A549 treated with AZD9567 at 1 μM for 4 hours (cell line): ENCODE measurements around the gene USP5. TPM values are rescaled to one million over a fixed set of nuclear protein-coding genes. Genes with fewer than 3 reads are reported as not detected.

Source experiments
- total RNA-seq: library from RNA; stranded (reverse); fragments of 200-300 nt; extraction: Qiagen RNA extraction; gene quantifications from 5 replicates; pipeline ENCODE4 v1.2.3, GENCODE V29; 2022; ENCODE audit not compliant: insufficient read depth

Gene USP5
- 72.6 to 116 TPM (median 80.7 TPM) in 5 replicates for total RNA-seq

GRCh38 chr12:6851921-6852650 lies at the start of gene USP5:
TSS of gene USP5 (plus strand) at chr12:6852150. CDS start at chr12:6852180, 30 bp downstream.

GRCh38 chr12:6821591-6822425 lies 30.1 kb upstream of the USP5 start, which contains the start of gene GPR162:
TSS of gene GPR162 (plus strand) at chr12:6821821. CDS start at chr12:6823899, 2,078 bp downstream.

GRCh38 chr12:6827982-6828780 lies 23.8 kb upstream of the USP5 start, which contains the start of gene P3H3:
TSS of gene P3H3 (plus strand) at chr12:6828407. CDS start at chr12:6828441, 34 bp downstream.

GRCh38 chr12:6840761-6841515 lies 11.0 kb upstream of the USP5 start, which contains the start of gene GNB3:
TSS of gene GNB3 (plus strand) at chr12:6840925. CDS start at chr12:6841288, 363 bp downstream.

GRCh38 chr12:6851153-6851920 lies 613 bp upstream of the USP5 start, which contains the start of gene CDCA3:
TSS of gene CDCA3 (minus strand) at chr12:6851286. CDS start at chr12:6850952, 334 bp downstream.

GRCh38 chr12:6867413-6868210 lies 15.7 kb downstream of the USP5 start, which contains the start of gene TPI1:
TSS of gene TPI1 (plus strand) at chr12:6867531. CDS start at chr12:6867567, 36 bp downstream.

GRCh38 chr12:6873094-6874014 lies 21.4 kb downstream of the USP5 start, which contains the start of gene SPSB2:
TSS of gene SPSB2 (minus strand) at chr12:6873303. CDS start at chr12:6872901, 402 bp downstream.

GRCh38 chr12:6904280-6905276 lies 52.6 kb downstream of the USP5 start, which contains the start of gene LRRC23:
TSS of gene LRRC23 (plus strand) at chr12:6904822. CDS start at chr12:6905634, 812 bp downstream.

GRCh38 chr12:6914246-6914946 lies 62.4 kb downstream of the USP5 start, which contains the start of gene ENO2:
TSS of gene ENO2 (plus strand) at chr12:6914580. CDS start at chr12:6915833, 1,253 bp downstream.

Other genes starting within 250 kb of the USP5 start
- gene CHD4, start 244.8 kb upstream of the USP5 start, total RNA-seq: 54.8 to 124 TPM (median 56.2 TPM) in 5 replicates
- gene LPAR5, start 216.2 kb upstream of the USP5 start, total RNA-seq: 0.34 to 0.88 TPM (median 0.49 TPM) in 4 of 5 replicates, not detected in the other
- 0.06 to 0.38 TPM (median 0.17 TPM) in 4 of 5 replicates, not detected in the other for gene ACRBP, start 204.7 kb upstream of the USP5 start, total RNA-seq
- gene ING4, start 189.0 kb upstream of the USP5 start, total RNA-seq: 10.1 to 16.0 TPM (median 13.2 TPM) in 5 replicates
- gene ZNF384, start 162.8 kb upstream of the USP5 start, total RNA-seq: 39.7 to 58.0 TPM (median 53.1 TPM) in 5 replicates
- 0.70 to 1.3 TPM (median 0.88 TPM) in 4 of 5 replicates, not detected in the other for gene PIANP, start 151.3 kb upstream of the USP5 start, total RNA-seq
- gene COPS7A, start 128.1 kb upstream of the USP5 start, total RNA-seq: 47.5 to 54.4 TPM (median 53.6 TPM) in 5 replicates
- 216 to 307 TPM (median 306 TPM) in 5 replicates for gene MLF2, start 99.0 kb upstream of the USP5 start, total RNA-seq
- 562 to 891 TPM (median 827 TPM) in 5 replicates for gene PTMS, start 85.8 kb upstream of the USP5 start, total RNA-seq
- gene LAG3, start 79.6 kb upstream of the USP5 start, total RNA-seq: 1.3 to 2.6 TPM (median 1.8 TPM) in 4 of 5 replicates, not detected in the other
- not detected in 5 replicates for gene CD4, start 62.6 kb upstream of the USP5 start, total RNA-seq
- 0.26 to 0.77 TPM (median 0.49 TPM) in 4 of 5 replicates, not detected in the other for gene GPR162, start 30.3 kb upstream of the USP5 start, total RNA-seq
- 25.6 to 33.1 TPM (median 27.2 TPM) in 5 replicates for gene P3H3, start 23.7 kb upstream of the USP5 start, total RNA-seq
- 1.8 to 2.6 TPM (median 2.3 TPM) in 5 replicates for gene GNB3, start 11.2 kb upstream of the USP5 start, total RNA-seq
- gene CDCA3, start 864 bp upstream of the USP5 start, total RNA-seq: 74.0 to 83.9 TPM (median 80.1 TPM) in 5 replicates
- gene TPI1, start 15.4 kb downstream of the USP5 start, total RNA-seq: 1,375 to 1,687 TPM (median 1,661 TPM) in 5 replicates
- 21.0 to 30.0 TPM (median 28.3 TPM) in 5 replicates for gene SPSB2, start 21.2 kb downstream of the USP5 start, total RNA-seq
- 15.3 to 19.8 TPM (median 16.2 TPM) in 5 replicates for gene LRRC23, start 52.7 kb downstream of the USP5 start, total RNA-seq
- gene ENO2, start 62.4 kb downstream of the USP5 start, total RNA-seq: 30.6 to 40.9 TPM (median 38.3 TPM) in 5 replicates
- gene ATN1, start 75.8 kb downstream of the USP5 start, total RNA-seq: 47.5 to 69.4 TPM (median 68.1 TPM) in 5 replicates
- not detected in 5 replicates for gene RNU7-1, start 91.7 kb downstream of the USP5 start, total RNA-seq
- 259 to 307 TPM (median 297 TPM) in 5 replicates for gene C12orf57, start 91.9 kb downstream of the USP5 start, total RNA-seq
- gene PTPN6, start 99.2 kb downstream of the USP5 start, total RNA-seq: 10.5 to 25.7 TPM (median 11.5 TPM) in 5 replicates
- gene PHB2, start 118.5 kb downstream of the USP5 start, total RNA-seq: 290 to 340 TPM (median 329 TPM) in 5 replicates
- 53.4 to 60.9 TPM (median 56.4 TPM) in 5 replicates for gene EMG1, start 118.8 kb downstream of the USP5 start, total RNA-seq
- 27.5 to 38.6 TPM (median 29.5 TPM) in 5 replicates for gene LPCAT3, start 166.3 kb downstream of the USP5 start, total RNA-seq
- 39.1 to 53.4 TPM (median 42.2 TPM) in 5 replicates for gene C1S, start 208.6 kb downstream of the USP5 start, total RNA-seq
- gene C1R, start 240.3 kb downstream of the USP5 start, total RNA-seq: 26.0 to 42.6 TPM (median 27.5 TPM) in 5 replicates